HL-60 (cell line): ENCODE measurements around the gene NR2F1-AS1.

Experiments used
- POLR2AphosphoS5 ChIP-seq: IDR thresholded peaks from 2 replicates; pipeline ENCODE4 v1.6.1; 2012; ENCODE audit warnings: low read depth
- SPI1 ChIP-seq: IDR thresholded peaks from 2 replicates; pipeline ENCODE4 v1.6.1; 2012; ENCODE audit warnings: low read depth, mild to moderate bottlenecking, borderline replicate concordance
- TF ChIP-seq, protein P1 (sequence below): IDR thresholded peaks from one replicate; pipeline ENCODE4 v1.5.1; 2011; ENCODE audit warnings: low read length, control low read depth, inconsistent platforms; ENCODE audit not compliant: insufficient read depth
- TF ChIP-seq, protein P2 (sequence below): IDR thresholded peaks from 2 replicates; pipeline ENCODE4 v1.6.1; 2012; ENCODE audit warnings: low read depth; ENCODE audit not compliant: insufficient replicate concordance

DNA sequence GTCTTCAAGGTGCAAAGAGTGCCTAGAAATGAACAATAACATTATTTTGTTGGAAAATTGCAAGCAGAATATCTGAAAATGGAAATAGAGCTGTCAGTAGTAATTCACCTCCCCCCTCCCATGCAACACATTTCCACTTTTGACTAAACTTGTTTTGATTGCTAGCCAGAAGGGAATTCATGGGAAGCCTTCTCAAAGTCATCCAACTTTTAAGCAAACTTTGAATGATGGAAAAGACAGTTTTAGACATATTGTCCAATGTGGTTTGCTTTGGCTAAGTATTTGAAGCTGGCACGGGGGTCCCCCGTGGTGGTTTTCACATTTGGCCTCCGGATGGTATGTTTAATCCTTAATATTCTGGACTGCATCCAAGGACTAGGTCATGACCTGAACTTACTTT is 9.5 kb upstream of the NR2F1-AS1 start:
- TF ChIP-seq, protein P1, sequence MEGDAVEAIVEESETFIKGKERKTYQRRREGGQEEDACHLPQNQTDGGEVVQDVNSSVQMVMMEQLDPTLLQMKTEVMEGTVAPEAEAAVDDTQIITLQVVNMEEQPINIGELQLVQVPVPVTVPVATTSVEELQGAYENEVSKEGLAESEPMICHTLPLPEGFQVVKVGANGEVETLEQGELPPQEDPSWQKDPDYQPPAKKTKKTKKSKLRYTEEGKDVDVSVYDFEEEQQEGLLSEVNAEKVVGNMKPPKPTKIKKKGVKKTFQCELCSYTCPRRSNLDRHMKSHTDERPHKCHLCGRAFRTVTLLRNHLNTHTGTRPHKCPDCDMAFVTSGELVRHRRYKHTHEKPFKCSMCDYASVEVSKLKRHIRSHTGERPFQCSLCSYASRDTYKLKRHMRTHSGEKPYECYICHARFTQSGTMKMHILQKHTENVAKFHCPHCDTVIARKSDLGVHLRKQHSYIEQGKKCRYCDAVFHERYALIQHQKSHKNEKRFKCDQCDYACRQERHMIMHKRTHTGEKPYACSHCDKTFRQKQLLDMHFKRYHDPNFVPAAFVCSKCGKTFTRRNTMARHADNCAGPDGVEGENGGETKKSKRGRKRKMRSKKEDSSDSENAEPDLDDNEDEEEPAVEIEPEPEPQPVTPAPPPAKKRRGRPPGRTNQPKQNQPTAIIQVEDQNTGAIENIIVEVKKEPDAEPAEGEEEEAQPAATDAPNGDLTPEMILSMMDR = no peak
- TF ChIP-seq POLR2AphosphoS5 (no peak), SPI1 (no peak)
- TF ChIP-seq, protein P2, sequence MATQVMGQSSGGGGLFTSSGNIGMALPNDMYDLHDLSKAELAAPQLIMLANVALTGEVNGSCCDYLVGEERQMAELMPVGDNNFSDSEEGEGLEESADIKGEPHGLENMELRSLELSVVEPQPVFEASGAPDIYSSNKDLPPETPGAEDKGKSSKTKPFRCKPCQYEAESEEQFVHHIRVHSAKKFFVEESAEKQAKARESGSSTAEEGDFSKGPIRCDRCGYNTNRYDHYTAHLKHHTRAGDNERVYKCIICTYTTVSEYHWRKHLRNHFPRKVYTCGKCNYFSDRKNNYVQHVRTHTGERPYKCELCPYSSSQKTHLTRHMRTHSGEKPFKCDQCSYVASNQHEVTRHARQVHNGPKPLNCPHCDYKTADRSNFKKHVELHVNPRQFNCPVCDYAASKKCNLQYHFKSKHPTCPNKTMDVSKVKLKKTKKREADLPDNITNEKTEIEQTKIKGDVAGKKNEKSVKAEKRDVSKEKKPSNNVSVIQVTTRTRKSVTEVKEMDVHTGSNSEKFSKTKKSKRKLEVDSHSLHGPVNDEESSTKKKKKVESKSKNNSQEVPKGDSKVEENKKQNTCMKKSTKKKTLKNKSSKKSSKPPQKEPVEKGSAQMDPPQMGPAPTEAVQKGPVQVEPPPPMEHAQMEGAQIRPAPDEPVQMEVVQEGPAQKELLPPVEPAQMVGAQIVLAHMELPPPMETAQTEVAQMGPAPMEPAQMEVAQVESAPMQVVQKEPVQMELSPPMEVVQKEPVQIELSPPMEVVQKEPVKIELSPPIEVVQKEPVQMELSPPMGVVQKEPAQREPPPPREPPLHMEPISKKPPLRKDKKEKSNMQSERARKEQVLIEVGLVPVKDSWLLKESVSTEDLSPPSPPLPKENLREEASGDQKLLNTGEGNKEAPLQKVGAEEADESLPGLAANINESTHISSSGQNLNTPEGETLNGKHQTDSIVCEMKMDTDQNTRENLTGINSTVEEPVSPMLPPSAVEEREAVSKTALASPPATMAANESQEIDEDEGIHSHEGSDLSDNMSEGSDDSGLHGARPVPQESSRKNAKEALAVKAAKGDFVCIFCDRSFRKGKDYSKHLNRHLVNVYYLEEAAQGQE = no peak
